Natural killer cell (primary cell): ENCODE results near the gene KBTBD3. TPM values are rescaled to one million over a fixed set of nuclear protein-coding genes. Genes with fewer than 3 reads are reported as not detected.

Experiments used
- ATAC-seq, 3 donors: fragments of 150-1000 bp in 2 of 3; fragments of 200-7000 bp in 1 of 3; cut with Tn5 transposase; 1 replicate in 1 of 3; 2 replicates in 2 of 3; pipeline ENCODE4 v1.10.0; 2021; ENCODE audit warnings: mild to moderate bottlenecking in 2 of 3, moderate library complexity in 2 of 3
- DNase-seq, 2 donors: peaks; one replicate each; pipeline versions ENCODE4 v3.0.0 to v3.0.0-alpha.2; 2013 to 2021; ENCODE audit warnings: mixed read lengths in 1 of 2
- H3K27ac ChIP-seq: one replicate; pipeline ENCODE4 v1.5.1; 2013; ENCODE audit warnings: mild to moderate bottlenecking, low read length
- H3K27me3 ChIP-seq: one replicate; pipeline ENCODE4 v1.6.1; 2013; ENCODE audit warnings: low read length; ENCODE audit not compliant: control insufficient read depth, insufficient read depth
- H3K36me3 ChIP-seq: one replicate; pipeline ENCODE4 v1.6.1; 2013; ENCODE audit warnings: low read length; ENCODE audit not compliant: control insufficient read depth, insufficient read depth
- H3K4me1 ChIP-seq: one replicate; pipeline ENCODE4 v1.6.1; 2013; ENCODE audit warnings: low read length; ENCODE audit not compliant: control insufficient read depth, insufficient read depth
- H3K4me3 ChIP-seq: one replicate; pipeline ENCODE4 v1.5.1; 2013; ENCODE audit warnings: low read length
- H3K9me3 ChIP-seq: one replicate; pipeline ENCODE4 v1.6.1; 2013; ENCODE audit warnings: low read length; ENCODE audit not compliant: control insufficient read depth, insufficient read depth
- H3K27ac Mint-ChIP-seq, 2 donors: one replicate each; pipeline ENCODE4 v1.8.0; 2022; ENCODE audit warnings: mild to moderate bottlenecking in 2 of 2, mixed read lengths in 2 of 2, moderate library complexity in 1 of 2
- H3K27me3 Mint-ChIP-seq, 2 donors: one replicate each; pipeline ENCODE4 v1.8.0; 2022; ENCODE audit warnings: low read depth in 2 of 2, mixed read lengths in 2 of 2
- H3K36me3 Mint-ChIP-seq: one replicate; pipeline ENCODE4 v1.8.0; 2022; ENCODE audit warnings: mixed read lengths
- H3K4me1 Mint-ChIP-seq, 2 donors: one replicate each; pipeline ENCODE4 v1.8.0; 2022; ENCODE audit warnings: mixed read lengths in 2 of 2
- H3K4me3 Mint-ChIP-seq: one replicate; pipeline ENCODE4 v1.8.0; 2022; ENCODE audit warnings: mild to moderate bottlenecking, moderate library complexity, mixed read lengths
- H3K9me3 Mint-ChIP-seq, 2 donors: one replicate each; pipeline ENCODE4 v1.8.0; 2022; ENCODE audit warnings: mixed read lengths in 2 of 2
- WGBS: methylation state at CpG from one replicate; pipeline ENCODE4 v1.1.7; 2013; ENCODE audit warnings: missing lambda C conversion rate; ENCODE audit not compliant: insufficient coverage; 5-methylcytosine and 5-hydroxymethylcytosine counted together
- intact Hi-C: fragments of 100-400 bp; cut with micrococcal nuclease; formaldehyde crosslinking; loops from one replicate; pipeline ENCODE4 v1.14.2; 2022
- total RNA-seq, 4 donors: library from RNA; stranded (reverse); fragments of 120-200 nt in 1 of 4; gene quantifications; one replicate each; pipeline versions ENCODE4 v1.2.3 to v1.2.4, GENCODE V29; 2013 to 2022
- TF ChIP-seq, protein P1 (sequence below): fragments of 200-600 bp; IDR thresholded peaks from one replicate; pipeline ENCODE4 v1.8.0; 2022; ENCODE audit warnings: antibody characterized with exemption

KBTBD3 gene
- total RNA-seq, 3 donors from 2014 or later (not counting 1 experiment from before 2014, with no cell fraction given) = 9.0 to 12.7 (median 9.9) TPM

DNA sequence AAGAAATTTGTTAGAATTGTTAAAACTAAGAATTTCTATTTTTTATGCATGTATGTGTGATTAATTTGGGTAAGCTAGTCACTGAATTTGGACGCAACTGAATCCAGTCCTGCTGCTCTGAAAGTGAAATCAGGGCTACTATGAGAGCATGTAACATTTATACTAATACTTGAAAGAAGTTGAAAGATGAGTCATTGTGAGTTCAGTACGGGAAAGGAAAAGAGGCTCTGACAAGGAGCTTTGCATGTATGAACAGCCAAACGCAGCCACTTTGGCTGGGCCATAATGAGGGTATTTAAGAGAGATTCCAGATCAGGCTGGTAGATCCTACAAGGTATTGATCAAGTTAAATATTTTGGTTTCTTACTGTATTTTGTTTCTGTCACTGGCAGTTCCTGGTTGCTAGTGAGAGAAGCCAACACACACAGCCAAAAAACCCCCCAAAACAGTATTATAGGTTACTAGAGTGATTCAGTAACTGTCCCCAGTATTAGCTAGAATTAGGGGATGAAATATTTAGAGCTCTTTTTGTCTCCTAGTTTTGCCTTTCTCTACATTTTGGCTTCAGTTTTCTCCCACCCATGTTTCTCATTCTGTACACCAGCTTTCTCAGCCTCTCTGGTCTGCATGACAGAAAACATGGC is 14.5 kb upstream of the KBTBD3 start:
- H3K9me3 Mint-ChIP-seq = no peaks in the 10 kb centered on the region
- H3K4me1 Mint-ChIP-seq = peaks cover 20 to 34% of the 10 kb centered on the region in 2 donors
- no peak for DNase-seq
- Histone ChIP-seq H3K27ac (no peak overlapping the region), H3K9me3 (no peaks in the 10 kb centered on the region), H3K36me3 (peaks cover 57% of the 10 kb centered on the region), H3K4me3 (no peak overlapping the region), H3K4me1 (no peaks in the 10 kb centered on the region), H3K27me3 (no peaks in the 10 kb centered on the region)
- 73% methylated on average over 3 of the region's 3 CpGs for WGBS
- no peak overlapping the region for H3K27ac Mint-ChIP-seq
- intact Hi-C loops = no loop called here
- no peak overlapping the region for H3K4me3 Mint-ChIP-seq
- TF ChIP-seq, protein P1, sequence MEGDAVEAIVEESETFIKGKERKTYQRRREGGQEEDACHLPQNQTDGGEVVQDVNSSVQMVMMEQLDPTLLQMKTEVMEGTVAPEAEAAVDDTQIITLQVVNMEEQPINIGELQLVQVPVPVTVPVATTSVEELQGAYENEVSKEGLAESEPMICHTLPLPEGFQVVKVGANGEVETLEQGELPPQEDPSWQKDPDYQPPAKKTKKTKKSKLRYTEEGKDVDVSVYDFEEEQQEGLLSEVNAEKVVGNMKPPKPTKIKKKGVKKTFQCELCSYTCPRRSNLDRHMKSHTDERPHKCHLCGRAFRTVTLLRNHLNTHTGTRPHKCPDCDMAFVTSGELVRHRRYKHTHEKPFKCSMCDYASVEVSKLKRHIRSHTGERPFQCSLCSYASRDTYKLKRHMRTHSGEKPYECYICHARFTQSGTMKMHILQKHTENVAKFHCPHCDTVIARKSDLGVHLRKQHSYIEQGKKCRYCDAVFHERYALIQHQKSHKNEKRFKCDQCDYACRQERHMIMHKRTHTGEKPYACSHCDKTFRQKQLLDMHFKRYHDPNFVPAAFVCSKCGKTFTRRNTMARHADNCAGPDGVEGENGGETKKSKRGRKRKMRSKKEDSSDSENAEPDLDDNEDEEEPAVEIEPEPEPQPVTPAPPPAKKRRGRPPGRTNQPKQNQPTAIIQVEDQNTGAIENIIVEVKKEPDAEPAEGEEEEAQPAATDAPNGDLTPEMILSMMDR = no peak
- no peaks in the 10 kb centered on the region for H3K27me3 Mint-ChIP-seq
- no peak for ATAC-seq
- no peaks in the 10 kb centered on the region for H3K36me3 Mint-ChIP-seq

DNA sequence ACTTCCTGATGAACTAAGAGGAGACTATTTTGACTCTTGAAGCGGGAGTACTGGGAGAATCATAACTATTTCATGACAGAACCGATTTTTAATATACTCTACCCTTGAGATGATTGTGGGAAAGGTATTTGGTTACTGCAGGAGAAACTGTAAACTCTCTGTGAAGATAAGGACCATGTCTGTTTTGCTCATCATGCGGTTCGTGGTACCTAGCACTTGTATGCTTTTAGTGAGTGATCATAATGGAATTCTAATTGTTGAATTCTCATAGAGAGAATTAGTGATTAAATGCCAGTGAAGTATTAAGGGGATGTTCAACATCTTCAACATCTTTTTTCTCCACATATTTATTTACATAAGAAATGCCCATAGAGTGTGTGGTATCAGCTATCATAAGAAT is 11.7 kb upstream of the KBTBD3 start:
- TF ChIP-seq, protein P1 = no peak
- Mint-ChIP-seq H3K4me1 (peaks cover 27 to 46% of the 10 kb centered on the region in 2 donors), H3K27ac (peak overlapping the region in 1 of 2 donors; percentile 14), H3K36me3 (no peaks in the 10 kb centered on the region), H3K4me3 (no peak overlapping the region), H3K27me3 (no peaks in the 10 kb centered on the region), H3K9me3 (no peaks in the 10 kb centered on the region)
- 96% methylated on average over 2 of the region's 4 CpGs for WGBS
- H3K9me3 ChIP-seq = no peaks in the 10 kb centered on the region
- ATAC-seq = no peak
- H3K4me3 ChIP-seq = no peak overlapping the region
- H3K27ac ChIP-seq = no peak overlapping the region
- no peaks in the 10 kb centered on the region for H3K27me3 ChIP-seq
- H3K36me3 ChIP-seq = peaks cover 39% of the 10 kb centered on the region
- intact Hi-C loops = no loop called here
- DNase-seq = no peak
- no peaks in the 10 kb centered on the region for H3K4me1 ChIP-seq

DNA sequence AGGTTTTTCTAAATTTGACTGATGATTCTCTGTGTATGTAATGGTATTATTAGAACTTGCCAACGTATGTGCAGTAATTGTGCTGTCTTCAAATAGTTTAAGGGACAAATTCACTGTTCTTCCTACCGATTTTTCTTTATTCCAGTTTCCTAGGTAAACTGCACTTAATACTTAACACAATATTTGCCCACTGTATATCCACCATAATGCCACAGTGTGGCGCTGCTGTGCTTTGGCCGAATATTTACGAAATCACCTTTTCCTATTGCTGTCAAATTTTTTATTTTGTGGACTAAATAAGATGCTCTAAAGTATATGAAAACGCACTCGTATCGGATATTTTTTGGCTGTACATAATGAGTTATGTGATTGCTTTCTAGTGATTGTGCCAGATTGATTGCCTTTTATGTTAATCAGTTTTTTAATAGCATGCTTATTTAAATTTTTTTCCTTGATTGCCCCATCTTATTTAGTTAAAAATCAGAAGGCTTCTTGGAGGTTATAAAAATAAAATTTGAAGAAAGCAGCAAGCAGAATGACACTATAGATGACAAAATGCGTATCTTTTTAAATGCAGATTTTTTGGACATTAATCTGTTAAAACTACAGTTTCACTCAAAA is 10.8 kb upstream of the KBTBD3 start:
- no peaks in the 10 kb centered on the region for H3K9me3 ChIP-seq
- H3K4me1 Mint-ChIP-seq = peaks cover 27 to 47% of the 10 kb centered on the region in 2 donors
- H3K36me3 ChIP-seq = peaks cover 35% of the 10 kb centered on the region
- no peaks in the 10 kb centered on the region for H3K36me3 Mint-ChIP-seq
- H3K27ac Mint-ChIP-seq = peak overlapping the region; percentile 6 to 70
- ATAC-seq = peak; percentile 72 to 89 (median 81)
- TF ChIP-seq, protein P1 = peak; percentile 91
- no peak overlapping the region for H3K27ac ChIP-seq
- H3K4me3 ChIP-seq = no peak overlapping the region
- no peaks in the 10 kb centered on the region for H3K9me3 Mint-ChIP-seq
- intact Hi-C loops = no loop called here
- H3K27me3 ChIP-seq = no peaks in the 10 kb centered on the region
- DNase-seq = peak; percentile 33 to 68
- H3K4me1 ChIP-seq = no peaks in the 10 kb centered on the region
- WGBS = 52% methylated on average over 6 of the region's 9 CpGs
- H3K27me3 Mint-ChIP-seq = no peaks in the 10 kb centered on the region
- H3K4me3 Mint-ChIP-seq = no peak overlapping the region
